Kidney (tissue), 14 donors: ENCODE measurements around the gene SSC5D. TPM values are rescaled to one million over a fixed set of nuclear protein-coding genes. Genes with fewer than 3 reads are reported as not detected.

Experiments
- DNase-seq, 5 donors: peaks; one replicate each; pipeline ENCODE4 v3.0.0-alpha.2; 2013 to 2020
- FAIRE-seq: peaks from 2 replicates; lab custom pipeline; 2012; peaks lifted over from hg19 to GRCh38; lab: Jason Lieb, UNC
- H3K27ac ChIP-seq, 2 donors: one replicate each; pipeline ENCODE4 v1.7.0; 2013; ENCODE audit warnings: low read depth in 2 of 2, low read length in 2 of 2, inconsistent platforms in 1 of 2
- H3K27me3 ChIP-seq: one replicate; pipeline ENCODE4 v1.7.1; 2013; ENCODE audit warnings: low read length, inconsistent platforms; ENCODE audit not compliant: control insufficient read depth, insufficient read depth
- H3K36me3 ChIP-seq, 3 donors: one replicate each; pipeline versions ENCODE4 v1.7.0 to v1.7.1; 2013; ENCODE audit warnings: low read length in 3 of 3, control low read depth in 1 of 3, inconsistent platforms in 1 of 3; ENCODE audit not compliant: insufficient read depth in 3 of 3, control insufficient read depth in 2 of 3
- H3K4me1 ChIP-seq, 3 donors: one replicate each; pipeline versions ENCODE4 v1.7.0 to v1.7.1; 2013; ENCODE audit warnings: low read length in 3 of 3, inconsistent platforms in 1 of 3, low read depth in 1 of 3; ENCODE audit not compliant: control insufficient read depth in 2 of 3, insufficient read depth in 2 of 3
- H3K4me3 ChIP-seq, 3 donors: one replicate each; pipeline versions ENCODE4 v1.7.0 to v1.8.1; 2013; ENCODE audit warnings: low read length in 3 of 3, control low read depth in 1 of 3, inconsistent platforms in 1 of 3
- H3K9ac ChIP-seq, 3 donors: one replicate each; pipeline versions ENCODE4 v1.7.0 to v1.7.1; 2013; ENCODE audit warnings: low read length in 3 of 3, control low read depth in 1 of 3, inconsistent platforms in 1 of 3
- H3K9me3 ChIP-seq, 3 donors: one replicate each; pipeline versions ENCODE4 v1.7.0 to v1.7.1; 2013; ENCODE audit warnings: low read length in 3 of 3, control low read depth in 1 of 3, inconsistent platforms in 1 of 3; ENCODE audit not compliant: control insufficient read depth in 2 of 3, insufficient read depth in 1 of 3
- CTCF ChIP-seq: IDR thresholded peaks from 3 replicates; pipeline ENCODE4 v1.5.1; 2012; ENCODE audit warnings: mild to moderate bottlenecking, moderate library complexity, borderline replicate concordance; ENCODE audit not compliant: insufficient read depth; ENCODE audit errors: extremely low read depth
- intact Hi-C: fragments of 100-400 bp; cut with DNase I; formaldehyde crosslinking; loops from one replicate; pipeline ENCODE4 v1.11.1; 2022
- polyA plus RNA-seq: library from polyadenylated mRNA; stranded (reverse); fragments of 350-450 nt; fragmentation: Illumina TruSeq; extraction: RNeasy Lipid Tissue Mini Kit (QIAGEN cat#74804); gene quantifications from one replicate; pipeline ENCODE4 v1.2.3, GENCODE V29; 2014; ENCODE audit warnings: low read depth, low replicate concordance; ENCODE audit not compliant: insufficient read depth
- total RNA-seq: library from RNA; stranded (reverse); fragmentation: NEBNext Ultra II Directional; extraction: Animal tissue kit (Norgen Biotek cat#: 25700); gene quantifications from one replicate; pipeline ENCODE4 v1.2.1, GENCODE V29; 2021
- donor health status: control.
- donor health status: control.
- donor health status: control.
- donor health status: control.
- donor health status: control.
- donor health status: DM: yes; HTN: yes; CAD: no.
- donor health status: Normal renal cell carcinoma (clear cell type).

The SSC5D gene
- total and polyA plus RNA-seq, 2 donors from 2014 or later: 2.2 to 9.4 TPM

- no peak overlapping the region for H3K9ac ChIP-seq
- H3K4me3 ChIP-seq: no peak overlapping the region
- H3K4me1 ChIP-seq: peaks cover 0 to 5% (median 4%) of the 10 kb centered on the region in 3 donors
- DNase-seq: no peak
- H3K27me3 ChIP-seq: no peaks in the 10 kb centered on the region
- H3K27ac ChIP-seq: no peak overlapping the region
- H3K36me3 ChIP-seq: no peaks in the 10 kb centered on the region
- intact Hi-C loops: no loop called here
- no peaks in the 10 kb centered on the region for H3K9me3 ChIP-seq
- FAIRE-seq: no peak
- no peak for TF ChIP-seq CTCF
These were observed 31.9 kb upstream of the SSC5D start for GRCh38 chr19:55456347-55456746.

DNA sequence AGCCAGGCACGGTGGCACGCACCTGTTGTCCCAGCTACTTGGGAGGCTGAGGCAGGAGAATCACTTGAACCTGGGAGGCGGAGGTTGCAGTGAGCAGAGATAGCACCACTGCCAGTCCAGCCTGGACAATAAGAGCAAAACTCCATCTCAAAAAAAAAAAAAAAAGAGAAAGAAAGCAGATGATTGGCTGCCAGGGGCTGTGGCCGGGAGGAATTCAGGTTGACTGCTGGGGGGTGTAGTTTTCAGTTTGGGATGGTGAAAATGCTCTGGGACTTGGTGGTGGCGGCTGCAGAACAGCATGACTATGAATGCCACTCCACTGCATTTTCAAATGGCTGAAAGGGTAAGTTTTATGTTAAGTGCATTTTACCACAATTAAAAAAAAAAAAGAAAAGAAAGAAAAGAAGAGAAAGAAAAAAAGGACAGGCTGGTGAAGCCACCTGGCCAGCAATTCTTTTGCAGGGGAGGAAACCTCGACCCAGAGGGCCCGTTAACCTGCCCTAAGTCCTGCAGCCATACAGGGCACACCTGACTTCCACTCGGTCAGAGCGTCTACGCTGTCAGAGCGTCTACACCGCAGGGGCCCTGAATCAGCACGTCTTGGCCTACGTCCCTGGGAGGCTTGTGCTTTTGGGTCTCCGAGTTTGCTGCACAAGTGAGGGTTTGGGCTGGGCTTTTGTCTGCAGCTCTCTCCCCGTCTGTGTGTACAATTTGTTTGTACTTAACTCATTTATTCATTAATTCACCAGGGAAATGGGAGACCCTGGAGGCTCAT is 30.4 kb upstream of the SSC5D start:
- no peaks in the 10 kb centered on the region for H3K9me3 ChIP-seq
- no peak for FAIRE-seq

DNA sequence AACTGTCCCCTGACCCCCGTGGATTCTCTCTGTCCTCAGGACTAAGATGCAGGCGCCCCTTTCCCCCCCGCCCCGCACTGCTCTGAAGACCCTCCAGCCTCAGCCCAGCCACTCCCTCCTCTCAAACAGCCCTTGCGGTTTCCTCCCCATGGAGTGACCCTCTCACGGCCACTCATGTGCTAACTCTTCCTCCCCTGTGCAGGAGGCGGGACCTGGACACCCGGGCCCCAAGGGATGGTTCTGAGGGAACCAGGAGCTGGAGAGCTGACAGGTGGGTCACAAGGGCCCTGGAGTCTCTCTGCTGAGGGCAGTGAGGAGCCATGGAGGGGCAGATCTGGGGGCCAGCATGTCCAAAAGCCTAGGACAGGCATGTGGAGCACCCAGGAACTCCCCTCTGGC is 28.7 kb upstream of the SSC5D start:
- DNase-seq (peak in 1 of 5 donors; percentile 55), FAIRE-seq (no peak)
- peak overlapping the region in 2 of 3 donors; percentile 18 to 94 for H3K4me3 ChIP-seq

More for the DNA sequence above, 30.4 kb upstream of the SSC5D start:
- peaks cover 0 to 5% (median 4%) of the 10 kb centered on the region in 3 donors for H3K4me1 ChIP-seq
- no peak for DNase-seq
- H3K27me3 ChIP-seq: no peaks in the 10 kb centered on the region
- no peaks in the 10 kb centered on the region for H3K36me3 ChIP-seq
- no peak overlapping the region for H3K9ac ChIP-seq
- H3K27ac ChIP-seq: no peak overlapping the region
- no peak for TF ChIP-seq CTCF
- intact Hi-C loops: no loop called here
- no peak overlapping the region for H3K4me3 ChIP-seq

More for the DNA sequence above, 28.7 kb upstream of the SSC5D start:
- Histone ChIP-seq H3K9ac (peak overlapping the region in 1 of 3 donors; percentile 24), H3K36me3 (no peaks in the 10 kb centered on the region), H3K27me3 (no peaks in the 10 kb centered on the region), H3K4me1 (peaks cover 0 to 5% (median 4%) of the 10 kb centered on the region in 3 donors), H3K9me3 (no peaks in the 10 kb centered on the region), H3K27ac (no peak overlapping the region)
- TF ChIP-seq CTCF: no peak
- intact Hi-C loops: no loop called here
